GM18502 (cell line): Measurements from ENCODE around the gene CRIM1.
A peak's percentile ranks its signal among the peaks of the same experiment; 100 is the strongest.

ENCODE experiments used
- ATAC-seq: cut with Tn5 transposase; IDR thresholded peaks from one replicate; pipeline ENCODE4 v1.9.1; 2021; ENCODE audit warnings: mild to moderate bottlenecking; ENCODE audit not compliant: unreplicated experiment, poor library complexity

CRIM1 gene

GRCh38 chr2:36449943-36450392 lies 94.4 kb downstream of the CRIM1 start:
- ATAC-seq, result no peak

- ATAC-seq, result no peak
Observed at GRCh38 chr2:36450466-36451196, 95.1 kb downstream of the CRIM1 start.

GRCh38 chr2:36451512-36451911 lies 95.9 kb downstream of the CRIM1 start:
- ATAC-seq, result no peak

- no peak for ATAC-seq
Observed at GRCh38 chr2:36452260-36452659, 96.7 kb downstream of the CRIM1 start.

- ATAC-seq, result no peak
Observed at GRCh38 chr2:36453652-36454051, 98.1 kb downstream of the CRIM1 start.

GRCh38 chr2:36455011-36455410 lies 99.4 kb downstream of the CRIM1 start:
- no peak for ATAC-seq

- ATAC-seq, result no peak
Observed at GRCh38 chr2:36455788-36456187, 100.2 kb downstream of the CRIM1 start.

GRCh38 chr2:36456227-36457175 lies 100.9 kb downstream of the CRIM1 start:
- ATAC-seq, result no peak

- ATAC-seq, result no peak
Observed at GRCh38 chr2:36458106-36458505, 102.5 kb downstream of the CRIM1 start.

- no peak for ATAC-seq
Observed at GRCh38 chr2:36459725-36460137, 104.2 kb downstream of the CRIM1 start.

GRCh38 chr2:36461039-36461681 lies 105.6 kb downstream of the CRIM1 start:
- peak; percentile 67 for ATAC-seq

GRCh38 chr2:36462311-36462935 lies 106.8 kb downstream of the CRIM1 start:
- ATAC-seq, result no peak

- ATAC-seq, result no peak
Observed at GRCh38 chr2:36463365-36463764, 107.8 kb downstream of the CRIM1 start.

- ATAC-seq, result no peak
Observed at GRCh38 chr2:36464006-36464721, 108.6 kb downstream of the CRIM1 start.

GRCh38 chr2:36466135-36466534 lies 110.6 kb downstream of the CRIM1 start:
- no peak for ATAC-seq

GRCh38 chr2:36468463-36469105 lies 113.0 kb downstream of the CRIM1 start:
- ATAC-seq, result no peak

- no peak for ATAC-seq
Observed at GRCh38 chr2:36469106-36469477, 113.5 kb downstream of the CRIM1 start.

- ATAC-seq, result no peak
Observed at GRCh38 chr2:36469710-36470109, 114.1 kb downstream of the CRIM1 start.

- no peak for ATAC-seq
Observed at GRCh38 chr2:36473230-36473629, 117.7 kb downstream of the CRIM1 start.
